H1 (cell line): ENCODE measurements around the gene FAAP100. TPM values are rescaled to one million over a fixed set of nuclear protein-coding genes. Genes with fewer than 3 reads are reported as not detected.

ENCODE experiments used
- CTCF ChIA-PET: fragments of 300-600 bp; sonication (Branson Sonifier 250); formaldehyde crosslinking; loops from one replicate; lab custom pipeline; 2021; ENCODE audit not compliant: partially characterized antibody; lab: Charles Lee
- POLR2A ChIA-PET: fragments of 300-600 bp; sonication (Branson Sonifier 250); formaldehyde crosslinking; loops from one replicate; lab custom pipeline; 2021; ENCODE audit warnings: inconsistent platforms; ENCODE audit not compliant: partially characterized antibody; lab: Charles Lee
- DNase-seq, 2 experiments: peaks; one replicate each; pipeline versions ENCODE4 v3.0.0 to v3.0.0-alpha.2; 2010 to 2022; ENCODE audit warnings: low spot score in 2 of 2, low read depth in 1 of 2, mixed read lengths in 1 of 2
- FAIRE-seq: peaks from 2 replicates; lab custom pipeline; 2011; peaks lifted over from hg19 to GRCh38; lab: Jason Lieb, UNC
- H2AFZ ChIP-seq: 2 replicates; pipeline ENCODE4 v1.8.1; 2012; ENCODE audit warnings: low read length, inconsistent platforms
- H2AK5ac ChIP-seq: 2 replicates; pipeline ENCODE4 v1.6.1; 2013; ENCODE audit warnings: low read depth, low read length
- H2BK120ac ChIP-seq: replicated peaks from 2 replicates; pipeline ENCODE3; 2013; ENCODE audit warnings: low read depth, low read length, inconsistent platforms
- H2BK12ac ChIP-seq: 2 replicates; pipeline ENCODE4 v1.6.1; 2013; ENCODE audit warnings: low read depth, low read length
- H2BK15ac ChIP-seq: 2 replicates; pipeline ENCODE4 v1.6.1; 2013; ENCODE audit warnings: low read length
- H2BK20ac ChIP-seq: 2 replicates; pipeline ENCODE4 v1.6.1; 2013; ENCODE audit warnings: low read length
- H2BK5ac ChIP-seq: 2 replicates; pipeline ENCODE4 v1.6.1; 2013; ENCODE audit warnings: low read depth, low read length
- H3K14ac ChIP-seq: 2 replicates; pipeline ENCODE4 v1.6.1; 2013; ENCODE audit warnings: inconsistent platforms; ENCODE audit not compliant: insufficient read length
- H3K18ac ChIP-seq: 2 replicates; pipeline ENCODE4 v1.6.1; 2013; ENCODE audit warnings: low read length; ENCODE audit errors: extremely low read depth
- H3K23ac ChIP-seq: 2 replicates; pipeline ENCODE4 v1.6.1; 2013; ENCODE audit warnings: inconsistent platforms; ENCODE audit not compliant: insufficient read length
- H3K23me2 ChIP-seq: 2 replicates; pipeline ENCODE4 v1.6.1; 2013; ENCODE audit warnings: low read depth, low read length
- H3K27ac ChIP-seq: 2 replicates; pipeline ENCODE4 v1.6.1; 2011; ENCODE audit warnings: low read depth, low read length, inconsistent platforms
- H3K27me3 ChIP-seq, 4 experiments: replicated peaks in 1 of 4; 1 replicate in 1 of 4; 2 replicates in 3 of 4; pipeline versions ENCODE4 v1.6.1 to v1.8.1; 2011 to 2013; ENCODE audit warnings: low read length in 3 of 4, mild to moderate bottlenecking in 3 of 4, inconsistent platforms in 2 of 4, mixed read lengths in 2 of 4, moderate library complexity in 1 of 4; ENCODE audit not compliant: control insufficient read depth in 3 of 4, insufficient read depth in 3 of 4; ENCODE audit errors: extremely low read depth in 1 of 4
- H3K36me3 ChIP-seq, 4 experiments: 2 replicates each; pipeline versions ENCODE4 v1.6.1 to v1.8.1; 2011 to 2013; ENCODE audit warnings: mild to moderate bottlenecking in 4 of 4, low read length in 3 of 4, moderate library complexity in 2 of 4, control low read depth in 1 of 4, inconsistent platforms in 1 of 4; ENCODE audit not compliant: insufficient read depth in 4 of 4, control insufficient read depth in 2 of 4
- H3K4ac ChIP-seq: replicated peaks from 2 replicates; pipeline ENCODE3; 2013; ENCODE audit warnings: low read length, low read depth, mixed read lengths, inconsistent platforms; ENCODE audit not compliant: insufficient read length
- H3K4me1 ChIP-seq, 4 experiments: replicated peaks in 1 of 4; 1 replicate in 1 of 4; 2 replicates in 3 of 4; pipeline versions ENCODE4 v1.6.1 to v1.8.1; 2011 to 2013; ENCODE audit warnings: low read length in 3 of 4, inconsistent platforms in 2 of 4, mixed read lengths in 1 of 4; ENCODE audit not compliant: insufficient read depth in 4 of 4, control insufficient read depth in 3 of 4
- H3K4me2 ChIP-seq, 2 experiments: 2 replicates each; pipeline versions ENCODE4 v1.6.1 to v1.8.1; 2011 to 2013; ENCODE audit warnings: low read depth in 2 of 2, low read length in 2 of 2, control low read depth in 1 of 2, inconsistent platforms in 1 of 2, mild to moderate bottlenecking in 1 of 2; ENCODE audit not compliant: insufficient read depth in 1 of 2
- H3K4me3 ChIP-seq, 4 experiments: fragments of 200-600, 300-600 bp in 1 of 4; sonication (generic), shearing (Covaris generic), sonication (Bioruptor Twin) in 1 of 4; 2 replicates each; pipeline versions ENCODE4 v1.5.1 to v1.8.1; 2011 to 2016; ENCODE audit warnings: low read length in 4 of 4, low read depth in 3 of 4, control low read depth in 2 of 4, inconsistent platforms in 2 of 4, mild to moderate bottlenecking in 2 of 4, mixed read lengths in 1 of 4, moderate library complexity in 1 of 4; ENCODE audit not compliant: insufficient read depth in 2 of 4; ENCODE audit errors: extremely low read depth in 1 of 4
- H3K56ac ChIP-seq: replicated peaks from 2 replicates; pipeline ENCODE3; 2013; ENCODE audit warnings: low read depth, mild to moderate bottlenecking, mixed read lengths, low read length, inconsistent platforms; ENCODE audit not compliant: insufficient read length
- H3K79me1 ChIP-seq: 2 replicates; pipeline ENCODE4 v1.6.1; 2013; ENCODE audit warnings: low read depth, low read length, control low read depth
- H3K79me2 ChIP-seq, 2 experiments: 2 replicates each; pipeline versions ENCODE4 v1.6.1 to v1.8.1; 2012 to 2013; ENCODE audit warnings: low read length in 2 of 2, mild to moderate bottlenecking in 2 of 2, inconsistent platforms in 1 of 2; ENCODE audit not compliant: insufficient read depth in 2 of 2, control insufficient read depth in 1 of 2
- H3K9ac ChIP-seq, 4 experiments: replicated peaks in 1 of 4; 1 replicate in 1 of 4; 2 replicates in 3 of 4; pipeline versions ENCODE4 v1.6.1 to v1.8.1; 2011 to 2013; ENCODE audit warnings: low read depth in 3 of 4, low read length in 3 of 4, control low read depth in 2 of 4, mild to moderate bottlenecking in 2 of 4, moderate library complexity in 2 of 4, inconsistent platforms in 1 of 4; ENCODE audit errors: extremely low read depth in 1 of 4
- H3K9me3 ChIP-seq, 2 experiments: 2 replicates each; pipeline versions ENCODE4 v1.6.1 to v1.8.1; 2012 to 2013; ENCODE audit warnings: mild to moderate bottlenecking in 2 of 2, moderate library complexity in 2 of 2, control low read depth in 1 of 2, inconsistent platforms in 1 of 2, low read depth in 1 of 2, low read length in 1 of 2, mixed read lengths in 1 of 2; ENCODE audit not compliant: insufficient read depth in 2 of 2
- H4K20me1 ChIP-seq, 2 experiments: replicated peaks in 1 of 2; 2 replicates each; pipeline versions ENCODE3 to v1.8.1; 2011 to 2013; ENCODE audit warnings: inconsistent platforms in 2 of 2, low read length in 2 of 2, mild to moderate bottlenecking in 1 of 2; ENCODE audit not compliant: insufficient read depth in 2 of 2, control insufficient read depth in 1 of 2
- H4K5ac ChIP-seq: 2 replicates; pipeline ENCODE4 v1.6.1; 2013; ENCODE audit warnings: low read length, low read depth, mixed read lengths, inconsistent platforms; ENCODE audit not compliant: insufficient read length
- H4K8ac ChIP-seq: 2 replicates; pipeline ENCODE4 v1.8.0; 2013; ENCODE audit warnings: mild to moderate bottlenecking, moderate library complexity, low read length, inconsistent platforms; ENCODE audit not compliant: insufficient read depth; ENCODE audit errors: extremely low read depth
- H4K91ac ChIP-seq: replicated peaks from 2 replicates; pipeline ENCODE3; 2013; ENCODE audit warnings: low read length, mixed read lengths, inconsistent platforms; ENCODE audit not compliant: insufficient read length
- BRCA1 ChIP-seq: IDR thresholded peaks from 2 replicates; pipeline ENCODE4 v1.6.1; 2012; ENCODE audit warnings: low read depth, low read length, improper control_type of control experiment
- CHD1 ChIP-seq: IDR thresholded peaks from 2 replicates; pipeline ENCODE4 v1.6.1; 2012; ENCODE audit warnings: low read depth, low read length, improper control_type of control experiment
- EZH2 ChIP-seq: fragments of 200-600 bp; sonication (generic); IDR thresholded peaks from 2 replicates; pipeline ENCODE4 v1.7.1; 2012; ENCODE audit warnings: low read depth, mild to moderate bottlenecking, moderate library complexity, low read length, inconsistent platforms; ENCODE audit not compliant: severe bottlenecking
- FOSL1 ChIP-seq: IDR thresholded peaks from 2 replicates; pipeline ENCODE4 v1.6.1; 2011; ENCODE audit warnings: mild to moderate bottlenecking, low read depth, low read length, moderate library complexity; ENCODE audit not compliant: insufficient read depth
- GABPA ChIP-seq: IDR thresholded peaks from 2 replicates; pipeline ENCODE4 v1.6.1; 2011; ENCODE audit warnings: mild to moderate bottlenecking, low read length, moderate library complexity, borderline replicate concordance; ENCODE audit not compliant: insufficient read depth
- SIX5 ChIP-seq: IDR thresholded peaks from 2 replicates; pipeline ENCODE4 v1.6.1; 2011; ENCODE audit warnings: mild to moderate bottlenecking, low read depth, low read length
- SP2 ChIP-seq: IDR thresholded peaks from 2 replicates; pipeline ENCODE4 v1.6.1; 2012; ENCODE audit warnings: mild to moderate bottlenecking, low read length, inconsistent platforms
- TBP ChIP-seq: IDR thresholded peaks from 2 replicates; pipeline ENCODE4 v1.6.1; 2011; ENCODE audit warnings: low read depth, low read length, improper control_type of control experiment
- USF2 ChIP-seq: IDR thresholded peaks from 2 replicates; pipeline ENCODE4 v1.6.1; 2011; ENCODE audit warnings: low read length, improper control_type of control experiment
- WGBS, 2 experiments: shearing (Covaris generic) in 1 of 2; methylation state at CpG; one replicate each; pipeline versions ENCODE4 v1.1.6 to v1.1.7; 2013 to 2015; ENCODE audit warnings: low lambda C conversion rate in 2 of 2, mixed read lengths in 2 of 2, inconsistent platforms in 1 of 2, low coverage in 1 of 2, missing lambda C conversion rate in 1 of 2; ENCODE audit not compliant: insufficient replicate concordance in 2 of 2, insufficient coverage in 1 of 2, insufficient read length in 1 of 2; ENCODE audit errors: extremely low coverage in 1 of 2, missing lambda C conversion rate in 1 of 2; 5-methylcytosine and 5-hydroxymethylcytosine counted together
- polyA plus RNA-seq, 7 experiments: library from polyadenylated mRNA; depleted of rRNA in 3 of 7; stranded (reverse) in 5 of 7; unstranded in 2 of 7; fragments of >200 nt in 5 of 7; fragments of 200-250 nt in 2 of 7; gene quantifications; 1 replicate in 5 of 7; 2 replicates in 1 of 7; 4 replicates in 1 of 7; pipeline versions ENCODE4 v1.2.1 to v1.2.3, GENCODE V29; 2011 to 2013; ENCODE audit warnings: missing spikeins in 2 of 7, mixed read lengths in 2 of 7
- total RNA-seq: library from RNA; stranded (reverse); fragmentation: NEBNext Ultra II Directional; extraction: Animal tissue kit (Norgen Biotek cat#: 25700); gene quantifications from 2 replicates; pipeline ENCODE4 v1.2.1, GENCODE V29; 2021
- TF ChIP-seq, protein P1 (sequence below): IDR thresholded peaks from 2 replicates; pipeline ENCODE4 v1.6.1; 2011; ENCODE audit warnings: low read depth, mild to moderate bottlenecking, low read length; ENCODE audit not compliant: insufficient read depth

The FAAP100 gene
- total and polyA plus RNA-seq, 2 of the 8 experiments (the other 6 are each of a cell fraction or from before 2014, with no cell fraction given), result 23.2 to 41.8 TPM

DNA sequence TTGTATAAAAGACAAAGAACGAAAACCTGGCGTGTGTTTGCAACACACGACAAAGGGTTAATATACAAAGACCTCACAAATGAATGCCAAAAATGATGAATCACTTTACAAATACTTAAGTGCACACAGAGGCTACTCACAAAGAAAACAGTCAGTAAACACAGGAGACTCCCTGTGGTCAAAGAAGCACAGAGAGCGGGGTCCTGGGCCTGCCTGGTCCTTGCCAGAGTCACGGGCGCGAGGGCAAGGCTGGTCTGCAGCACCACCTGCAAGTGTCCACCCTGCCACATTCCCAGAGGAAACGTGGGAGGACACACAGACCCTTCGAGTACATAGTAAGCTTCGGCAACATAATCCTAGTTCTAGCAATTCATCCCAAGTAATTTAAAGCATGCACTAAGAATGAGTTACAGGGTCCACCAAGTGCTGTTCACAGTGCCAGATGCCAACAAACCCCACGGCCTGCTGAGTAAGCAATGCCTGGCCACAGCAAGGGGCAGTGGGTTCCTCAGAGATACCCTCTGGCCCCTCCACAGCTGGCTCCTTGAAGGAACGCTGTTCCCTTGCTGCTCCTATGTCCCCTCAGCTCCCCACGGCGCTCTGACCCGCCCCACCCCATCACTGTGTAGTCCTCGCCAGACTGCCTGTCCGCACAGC lies 24.6 kb upstream of the FAAP100 start:
- Histone ChIP-seq H3K9me3 (no peaks in the 10 kb centered on the region), H3K23ac (no peak overlapping the region), H3K4me3 (no peak overlapping the region), H2AK5ac (no peak overlapping the region), H3K36me3 (peaks cover 0 to 5% (median 3%) of the 10 kb centered on the region in 4 experiments; a peak in 5 of 8 replicates), H4K8ac (no peak overlapping the region), H3K56ac (no peak overlapping the region)
- no peak for DNase-seq
- TF ChIP-seq SP2 (no peak), BRCA1 (no peak), FOSL1 (no peak), EZH2 (no peak), USF2 (no peak), CHD1 (no peak), TBP (no peak), SIX5 (no peak), GABPA (no peak)
- TF ChIP-seq, protein P1, sequence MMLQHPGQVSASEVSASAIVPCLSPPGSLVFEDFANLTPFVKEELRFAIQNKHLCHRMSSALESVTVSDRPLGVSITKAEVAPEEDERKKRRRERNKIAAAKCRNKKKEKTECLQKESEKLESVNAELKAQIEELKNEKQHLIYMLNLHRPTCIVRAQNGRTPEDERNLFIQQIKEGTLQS, result no peak
- TF ChIP-seq, all 59 proteins: peak for 0
- H3K4ac ChIP-seq, result no peak overlapping the region
- no peak overlapping the region for H2BK120ac ChIP-seq
- H3K18ac ChIP-seq, result no peak overlapping the region
- H2AFZ ChIP-seq, result no peak overlapping the region
- no peaks in the 10 kb centered on the region for H3K23me2 ChIP-seq
- no peak overlapping the region for H3K27ac ChIP-seq
- peak overlapping the region; percentile 44; the same call in 1 of the 2 replicates for H2BK5ac ChIP-seq
- H3K79me1 ChIP-seq, result peaks cover 6% of the 10 kb centered on the region
- no peak overlapping the region for H2BK12ac ChIP-seq
- FAIRE-seq, result no peak
- H3K9ac ChIP-seq, result no peak overlapping the region
- peaks cover 8 to 13% of the 10 kb centered on the region in 2 experiments for H4K20me1 ChIP-seq
- H3K79me2 ChIP-seq, result 0 out of 4 replicates have a peak, but pooled peaks cover 0 to 2% of the 10 kb centered on the region in 2 experiments
- H3K4me2 ChIP-seq, result no peak overlapping the region
- ChIA-PET POLR2A (interaction anchor here (0.6 to 1.9 kb wide), 5 partner anchors 13 to 126 kb away, joined by 3 to 6 read pairs (median 4); partner anchors contain the start of gene MRPL12), CTCF (interaction anchor here (1.5 to 2.0 kb wide), 2 partner anchors 10 to 24 kb away, joined by 3 to 6 read pairs; no protein-coding TSS in a partner anchor)
- no peak overlapping the region for H4K91ac ChIP-seq
- 97% methylated on average over 17 of the region's 17 CpGs; no CpG with 5 or more reads in 1 of the 2 experiments for WGBS, 2 experiments
- no peaks in the 10 kb centered on the region for H3K4me1 ChIP-seq
- no peaks in the 10 kb centered on the region for H3K27me3 ChIP-seq
- no peak overlapping the region for H3K14ac ChIP-seq
- H2BK15ac ChIP-seq, result no peak overlapping the region
- H4K5ac ChIP-seq, result no peak overlapping the region
- H2BK20ac ChIP-seq, result no peak overlapping the region
